Activated T-cell treated with anti-CD3 and anti-CD28 coated beads for 24 hours (primary cell): ENCODE data around the gene LTBP2.
A peak's percentile ranks its signal among the peaks of the same experiment; 100 is the strongest.

Experiments
- DNase-seq: peaks from one replicate; pipeline ENCODE4 v3.0.0-alpha.2; 2020; ENCODE audit warnings: low read depth

The LTBP2 gene

GRCh38 chr14:74507085-74507484, 105.0 kb downstream of the LTBP2 start:
- no peak for DNase-seq

GRCh38 chr14:74506411-74506851, 105.6 kb downstream of the LTBP2 start:
- DNase-seq: no peak

GRCh38 chr14:74505831-74506230, 106.2 kb downstream of the LTBP2 start:
- no peak for DNase-seq

- DNase-seq: no peak
Measured at GRCh38 chr14:74504874-74505720, 106.9 kb downstream of the LTBP2 start.

GRCh38 chr14:74504412-74504811, 107.6 kb downstream of the LTBP2 start:
- DNase-seq: no peak

GRCh38 chr14:74503938-74504335, 108.1 kb downstream of the LTBP2 start:
- DNase-seq: no peak

- DNase-seq: no peak
Measured at GRCh38 chr14:74503291-74503937, 108.6 kb downstream of the LTBP2 start.

- DNase-seq: no peak
Measured at GRCh38 chr14:74502236-74503019, 109.6 kb downstream of the LTBP2 start.

GRCh38 chr14:74501691-74502090, 110.3 kb downstream of the LTBP2 start:
- DNase-seq: no peak

GRCh38 chr14:74501135-74501614, 110.9 kb downstream of the LTBP2 start:
- DNase-seq: no peak

GRCh38 chr14:74500417-74501134, 111.5 kb downstream of the LTBP2 start:
- no peak for DNase-seq

- no peak for DNase-seq
Measured at GRCh38 chr14:74495356-74495755, 116.7 kb downstream of the LTBP2 start.

GRCh38 chr14:74493343-74494261, 118.4 kb downstream of the LTBP2 start, which contains the start of gene ISCA2:
Gene ISCA2 (plus strand): TSS chr14:74493765. CDS start chr14:74493775, 10 bp downstream.
- peak; percentile 98 for DNase-seq

GRCh38 chr14:74492776-74493342, 119.2 kb downstream of the LTBP2 start, which contains the start of gene NPC2:
Gene NPC2 (minus strand): TSS chr14:74493305. CDS start chr14:74493274, 31 bp downstream.
- DNase-seq: no peak

- DNase-seq: no peak
Measured at GRCh38 chr14:74491956-74492775, 119.9 kb downstream of the LTBP2 start.

- DNase-seq: no peak
Measured at GRCh38 chr14:74490486-74490885, 121.6 kb downstream of the LTBP2 start.

- no peak for DNase-seq
Measured at GRCh38 chr14:74488786-74489397, 123.1 kb downstream of the LTBP2 start.

GRCh38 chr14:74486164-74486563, 125.9 kb downstream of the LTBP2 start:
- no peak for DNase-seq

GRCh38 chr14:74483321-74483720, 128.7 kb downstream of the LTBP2 start:
- no peak for DNase-seq
